OCI-LY7 (cell line): ENCODE measurements around the gene SLC16A1. TPM values are rescaled to one million over a fixed set of nuclear protein-coding genes. Genes with fewer than 3 reads are reported as not detected.

ENCODE experiments used
- BruUV-seq: library from RNA; stranded (reverse); fragments of 400-500 nt; replicated peaks from 2 replicates; lab custom pipeline; 2021; lab: Mats Ljungman, UMichigan
- CTCF ChIA-PET: fragments of 300-600 bp; sonication (Branson Sonifier 250); formaldehyde crosslinking; loops from one replicate; lab custom pipeline; 2022; ENCODE audit warnings: antibody characterized with exemption; ENCODE audit not compliant: unreplicated experiment; lab: Charles Lee
- POLR2A ChIA-PET: fragments of 300-600 bp; sonication (Branson Sonifier 250); formaldehyde crosslinking; loops from one replicate; lab custom pipeline; 2022; ENCODE audit warnings: antibody characterized with exemption; lab: Charles Lee
- DNase-seq: peaks from one replicate; pipeline ENCODE4 v3.0.0-alpha.2; 2015; ENCODE audit warnings: low spot score
- H2AFZ ChIP-seq: fragments of 200-600 bp; sonication (generic), shearing (Covaris generic); 2 replicates; pipeline ENCODE4 v1.6.1; 2014; ENCODE audit warnings: mild to moderate bottlenecking, antibody characterized with exemption, low read length, moderate library complexity
- H3K27ac ChIP-seq: fragments of 200-600 bp; sonication (generic); 2 replicates; pipeline ENCODE4 v1.5.1; 2014; ENCODE audit warnings: mixed run types, low read depth, mild to moderate bottlenecking, moderate library complexity, low read length, inconsistent platforms; ENCODE audit not compliant: poor library complexity, severe bottlenecking
- H3K36me3 ChIP-seq: fragments of 200-600 bp; sonication (generic); 2 replicates; pipeline ENCODE4 v1.6.1; 2014; ENCODE audit warnings: mild to moderate bottlenecking, antibody characterized with exemption, low read length, moderate library complexity, mixed read lengths; ENCODE audit not compliant: insufficient read depth
- H3K4me1 ChIP-seq: fragments of 200-600 bp; sonication (generic); 2 replicates; pipeline ENCODE4 v1.5.1; 2014; ENCODE audit warnings: mild to moderate bottlenecking, low read length; ENCODE audit not compliant: insufficient read depth, poor library complexity, severe bottlenecking
- H3K4me2 ChIP-seq: fragments of 200-600 bp; sonication (generic); 2 replicates; pipeline ENCODE4 v1.6.1; 2014; ENCODE audit warnings: mild to moderate bottlenecking, low read length
- H3K4me3 ChIP-seq: fragments of 200-600 bp; sonication (generic); 2 replicates; pipeline ENCODE4 v1.5.1; 2014; ENCODE audit warnings: mild to moderate bottlenecking, low read depth, low read length; ENCODE audit not compliant: poor library complexity, severe bottlenecking
- H3K79me2 ChIP-seq: fragments of 200-600 bp; sonication (generic); 2 replicates; pipeline ENCODE4 v1.6.1; 2016; ENCODE audit warnings: low read depth, mild to moderate bottlenecking, low read length, moderate library complexity, mixed read lengths; ENCODE audit not compliant: insufficient read depth
- H3K9me2 ChIP-seq: fragments of 200-600 bp; sonication (generic); 2 replicates; pipeline ENCODE4 v1.6.1; 2016; ENCODE audit warnings: mild to moderate bottlenecking, low read length, mixed read lengths; ENCODE audit not compliant: insufficient read depth
- H3K9me3 ChIP-seq: fragments of 200-600 bp; sonication (generic); 2 replicates; pipeline ENCODE4 v1.6.1; 2014; ENCODE audit warnings: mild to moderate bottlenecking, mixed run types, low read length, mixed read lengths
- H4K20me1 ChIP-seq: fragments of 200-600 bp; sonication (generic); 2 replicates; pipeline ENCODE4 v1.6.1; 2014; ENCODE audit warnings: mild to moderate bottlenecking, antibody characterized with exemption, low read length, moderate library complexity, mixed read lengths; ENCODE audit not compliant: insufficient read depth
- EZH2phosphoT487 ChIP-seq: fragments of 200-600 bp; sonication (generic); IDR thresholded peaks from 2 replicates; pipeline ENCODE4 v1.6.1; 2018; ENCODE audit warnings: low read depth, borderline replicate concordance, mild to moderate bottlenecking, mixed run types, antibody characterized with exemption, low read length, moderate library complexity, mixed read lengths
- intact Hi-C: fragments of 100-400 bp; cut with micrococcal nuclease; formaldehyde crosslinking; loops from one replicate; pipeline ENCODE4 v1.10.0; 2022; ENCODE audit not compliant: unreplicated experiment
- total RNA-seq, 2 experiments: library from RNA; depleted of rRNA in 1 of 2; stranded (reverse); fragments of >200 nt in 1 of 2; shearing (Covaris generic) in 1 of 2; gene quantifications; 2 replicates each; pipeline ENCODE4 v1.2.3, GENCODE V29; 2014 to 2022
- TF ChIP-seq, protein P1 (sequence below): fragments of 200-600 bp; sonication (generic); conservative IDR thresholded peaks from 2 replicates; pipeline ENCODE4 v1.5.1; 2014; ENCODE audit warnings: mild to moderate bottlenecking, antibody characterized with exemption, low read length, moderate library complexity, mixed read lengths

SLC16A1 gene
- total RNA-seq, 2 experiments from 2014 or later, result 56.1 to 67.8 TPM

- Histone ChIP-seq H3K4me3 (no peak overlapping the region), H3K4me2 (no peak overlapping the region), H3K36me3 (peaks cover 8% of the 10 kb centered on the region; the same call in 1 of the 2 replicates), H3K79me2 (no peaks in the 10 kb centered on the region), H2AFZ (no peak overlapping the region), H3K27ac (no peak overlapping the region), H4K20me1 (no peaks in the 10 kb centered on the region), H3K9me3 (no peaks in the 10 kb centered on the region), H3K4me1 (peaks cover 20% of the 10 kb centered on the region), H3K9me2 (no peaks in the 10 kb centered on the region)
- no peak for TF ChIP-seq EZH2phosphoT487
- TF ChIP-seq, protein P1, sequence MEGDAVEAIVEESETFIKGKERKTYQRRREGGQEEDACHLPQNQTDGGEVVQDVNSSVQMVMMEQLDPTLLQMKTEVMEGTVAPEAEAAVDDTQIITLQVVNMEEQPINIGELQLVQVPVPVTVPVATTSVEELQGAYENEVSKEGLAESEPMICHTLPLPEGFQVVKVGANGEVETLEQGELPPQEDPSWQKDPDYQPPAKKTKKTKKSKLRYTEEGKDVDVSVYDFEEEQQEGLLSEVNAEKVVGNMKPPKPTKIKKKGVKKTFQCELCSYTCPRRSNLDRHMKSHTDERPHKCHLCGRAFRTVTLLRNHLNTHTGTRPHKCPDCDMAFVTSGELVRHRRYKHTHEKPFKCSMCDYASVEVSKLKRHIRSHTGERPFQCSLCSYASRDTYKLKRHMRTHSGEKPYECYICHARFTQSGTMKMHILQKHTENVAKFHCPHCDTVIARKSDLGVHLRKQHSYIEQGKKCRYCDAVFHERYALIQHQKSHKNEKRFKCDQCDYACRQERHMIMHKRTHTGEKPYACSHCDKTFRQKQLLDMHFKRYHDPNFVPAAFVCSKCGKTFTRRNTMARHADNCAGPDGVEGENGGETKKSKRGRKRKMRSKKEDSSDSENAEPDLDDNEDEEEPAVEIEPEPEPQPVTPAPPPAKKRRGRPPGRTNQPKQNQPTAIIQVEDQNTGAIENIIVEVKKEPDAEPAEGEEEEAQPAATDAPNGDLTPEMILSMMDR, result no peak
- DNase-seq, result no peak
- intact Hi-C loops, result no loop called here
- CTCF ChIA-PET, result no interaction called here
- POLR2A ChIA-PET, result no interaction called here
- no TSS peak for BruUV-seq
These were observed 29.1 kb upstream of the SLC16A1 start for GRCh38 chr1:112985123-112985522.

DNA sequence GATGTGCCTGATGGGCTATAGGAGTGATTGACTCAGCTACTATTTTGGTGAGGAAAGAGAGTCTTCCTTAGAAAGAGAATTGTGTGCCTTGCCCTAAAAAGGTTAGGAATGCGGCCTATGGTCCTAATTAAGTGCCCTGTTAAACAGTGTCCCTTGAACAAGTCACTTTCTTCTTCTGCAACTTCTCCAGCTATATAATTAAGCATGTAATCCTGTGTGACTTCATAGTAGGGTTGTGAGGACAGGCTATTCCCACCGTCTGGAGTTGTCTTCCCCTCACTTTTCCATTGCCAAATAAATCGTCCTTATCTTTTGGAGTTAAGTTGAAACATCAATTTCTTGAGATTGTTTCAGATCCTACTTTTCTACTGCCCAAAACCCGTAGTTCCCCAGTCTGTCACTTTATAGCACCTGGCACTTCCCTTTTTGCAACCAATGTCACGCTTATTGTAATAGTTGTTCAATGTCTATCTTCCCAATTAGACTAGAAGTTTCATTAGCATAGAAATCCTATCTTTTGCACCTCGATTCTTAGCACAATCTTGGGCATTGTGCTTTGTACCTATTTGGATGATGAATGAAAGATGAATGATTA is 27.6 kb upstream of the SLC16A1 start:
- peaks cover 8% of the 10 kb centered on the region; the same call in 1 of the 2 replicates for H3K36me3 ChIP-seq
- POLR2A ChIA-PET, result interaction anchor here (0.6 to 0.8 kb wide), 4 partner anchors 17 to 44 kb away, joined by 3 to 4 read pairs (median 3); no protein-coding TSS in a partner anchor
- H3K4me1 ChIP-seq, result peaks cover 20% of the 10 kb centered on the region
- H3K9me2 ChIP-seq, result no peaks in the 10 kb centered on the region
- BruUV-seq, result no TSS peak
- H4K20me1 ChIP-seq, result no peaks in the 10 kb centered on the region
- DNase-seq, result peak; percentile 46
- H3K79me2 ChIP-seq, result no peaks in the 10 kb centered on the region
- H2AFZ ChIP-seq, result no peak overlapping the region
- H3K4me3 ChIP-seq, result peak overlapping the region; percentile 32
- CTCF ChIA-PET, result interaction anchor here (0.7 kb wide), 1 partner anchor 269 kb away, joined by 3 read pairs; the partner anchor contains the start of gene PPM1J
- peak overlapping the region; percentile 60 for H3K27ac ChIP-seq
- no peak for TF ChIP-seq EZH2phosphoT487
- TF ChIP-seq, protein P1, result no peak
- H3K4me2 ChIP-seq, result peak overlapping the region; percentile 66
- no peaks in the 10 kb centered on the region for H3K9me3 ChIP-seq
- intact Hi-C loops, result no loop called here
